Activated CD4-positive, alpha-beta T cell treated with anti-CD3 and anti-CD28 coated beads, Interleukin-2, amount 50 U/mL, for 1 hour (primary cell): ENCODE measurements around the gene PFKFB2.

Source experiments
- DNase-seq: peaks from one replicate; pipeline ENCODE4 v3.0.0-alpha.2; 2020

The PFKFB2 gene

GRCh38 chr1:207069858-207070506, 16.9 kb downstream of the PFKFB2 start:
- no peak for DNase-seq

GRCh38 chr1:207070811-207071210, 17.7 kb downstream of the PFKFB2 start:
- no peak for DNase-seq

- no peak for DNase-seq
Observed at GRCh38 chr1:207071426-207071825, 18.4 kb downstream of the PFKFB2 start.

GRCh38 chr1:207072233-207072632, 19.2 kb downstream of the PFKFB2 start:
- no peak for DNase-seq

- DNase-seq: no peak
Observed at GRCh38 chr1:207073906-207074820, 21.1 kb downstream of the PFKFB2 start.

- no peak for DNase-seq
Observed at GRCh38 chr1:207076181-207076955, 23.3 kb downstream of the PFKFB2 start.

- DNase-seq: no peak
Observed at GRCh38 chr1:207077012-207077411, 23.9 kb downstream of the PFKFB2 start.

GRCh38 chr1:207077470-207078377, 24.6 kb downstream of the PFKFB2 start:
- DNase-seq: peak; percentile 57

GRCh38 chr1:207078578-207079132, 25.6 kb downstream of the PFKFB2 start:
- no peak for DNase-seq

GRCh38 chr1:207079706-207080241, 26.7 kb downstream of the PFKFB2 start:
- no peak for DNase-seq

- no peak for DNase-seq
Observed at GRCh38 chr1:207081088-207081487, 28.0 kb downstream of the PFKFB2 start.

GRCh38 chr1:207081806-207082205, 28.7 kb downstream of the PFKFB2 start:
- no peak for DNase-seq

GRCh38 chr1:207084232-207084631, 31.2 kb downstream of the PFKFB2 start:
- DNase-seq: no peak

GRCh38 chr1:207084701-207085180, 31.7 kb downstream of the PFKFB2 start:
- DNase-seq: peak; percentile 38

GRCh38 chr1:207085887-207086286, 32.8 kb downstream of the PFKFB2 start:
- no peak for DNase-seq

- DNase-seq: no peak
Observed at GRCh38 chr1:207088161-207088560, 35.1 kb downstream of the PFKFB2 start.

GRCh38 chr1:207088701-207089626, 35.9 kb downstream of the PFKFB2 start, which contains the start of gene C4BPB:
Gene C4BPB, plus strand, starts transcription at chr1:207088860. Its CDS starts 672 bp downstream, at chr1:207089532.
- peak; percentile 5 for DNase-seq

- no peak for DNase-seq
Observed at GRCh38 chr1:207089627-207090355, 36.7 kb downstream of the PFKFB2 start.

GRCh38 chr1:207091200-207091908, 38.3 kb downstream of the PFKFB2 start:
- no peak for DNase-seq
